ENCODE data around the gene C11orf52. TPM values are rescaled to one million over a fixed set of nuclear protein-coding genes. Genes with fewer than 3 reads are reported as not detected.

Gene C11orf52
- polyA plus RNA-seq, 2 of the 4 experiments (the other 2 are of a cell fraction), result 0.08 to 0.13 TPM

- DNase-seq (ENCODE audit: low read depth in 1 of 2, low spot score in 1 of 2), result no peak
- TF ChIP-seq FOSB (CRISPR knock-in tag; IDR thresholded peaks at IDR 0.05) (no peak), RFX5 (IDR thresholded peaks at IDR 0.05) (no peak), KDM5A (IDR thresholded peaks at IDR 0.05) (no peak), HOXA7 (CRISPR knock-in tag; IDR thresholded peaks at IDR 0.05) (no peak), ZNF302 (CRISPR knock-in tag; IDR thresholded peaks at IDR 0.05) (no peak), PBX3 (IDR thresholded peaks at IDR 0.05) (no peak), E2F6 (IDR thresholded peaks at IDR 0.05; ENCODE audit: borderline replicate concordance, low read depth) (no peak), RCOR1 (IDR thresholded peaks at IDR 0.05; ENCODE audit: low read depth, low read length) (no peak), BHLHE40 (IDR thresholded peaks at IDR 0.05; ENCODE audit: low read depth, low read length) (no peak), POLR2AphosphoS2 (conservative IDR thresholded peaks at IDR 0.05; ENCODE audit: low read length) (no peak), ELK1 (IDR thresholded peaks at IDR 0.05; ENCODE audit: low read depth, low read length) (no peak), HEYL (CRISPR knock-in tag; IDR thresholded peaks at IDR 0.05) (no peak), NR3C1 (IDR thresholded peaks at IDR 0.05) (no peak), TFCP2L1 (CRISPR knock-in tag; IDR thresholded peaks at IDR 0.05) (no peak), ESRRA (IDR thresholded peaks at IDR 0.05; ENCODE audit: borderline replicate concordance, low read length) (no peak), PHF8 (IDR thresholded peaks at IDR 0.05; ENCODE audit: borderline replicate concordance, low read depth) (no peak), CEBPB (IDR thresholded peaks at IDR 0.05) (no peak), USF2 (IDR thresholded peaks at IDR 0.05) (no peak), MAZ (IDR thresholded peaks at IDR 0.05; ENCODE audit: borderline replicate concordance, low read depth, low read length) (no peak)
- ATAC-seq, result no peak
- Histone ChIP-seq H3K27ac (no peak overlapping the region), H3K4me2 (no peak overlapping the region), H3K4me1 (peaks cover 6% of the 10 kb centered on the region; the same call in 2 of the 3 replicates), H3K4me3 (no peak overlapping the region), H3K9me3 (no peaks in the 10 kb centered on the region)
- POLR2A ChIA-PET, result no interaction called here
- WGBS (ENCODE audit: missing lambda C conversion rate), result 40% methylated on average over 1 of the region's 1 CpG
- CTCF ChIA-PET, result interaction anchor here (1.6 kb wide), 1 partner anchor 36 kb away, joined by 5 read pairs; the partner anchor contains the start of gene ALG9
- no peak for FAIRE-seq
Observed at GRCh38 chr11:111906680-111907079, 12.0 kb upstream of the C11orf52 start.

GRCh38 chr11:111908639-111909305 is 9.9 kb upstream of the C11orf52 start:
- H3K4me2 ChIP-seq, result no peak overlapping the region
- no peak for ATAC-seq
- WGBS (ENCODE audit: missing lambda C conversion rate), result 68% methylated on average over 5 of the region's 5 CpGs
- DNase-seq (ENCODE audit: low read depth in 1 of 2, low spot score in 1 of 2), result no peak
- ChIA-PET POLR2A (no interaction called here), CTCF (interaction anchor here (0.6 kb wide), 1 partner anchor 678 kb away, joined by 3 read pairs; no protein-coding TSS in a partner anchor)
- H3K4me3 ChIP-seq, result no peak overlapping the region
- no peak for TF ChIP-seq PBX3 (IDR thresholded peaks at IDR 0.05)
- no peak for TF ChIP-seq PHF8 (IDR thresholded peaks at IDR 0.05; ENCODE audit: borderline replicate concordance, low read depth)
- no peak for TF ChIP-seq CBX8 (IDR thresholded peaks at IDR 0.05)
- TF ChIP-seq EHF (CRISPR knock-in tag; IDR thresholded peaks at IDR 0.05), result no peak
- no peak for TF ChIP-seq ZSCAN20 (CRISPR knock-in tag; IDR thresholded peaks at IDR 0.05)
- TF ChIP-seq RAD21 (conservative IDR thresholded peaks at IDR 0.05 in 1 of 2, IDR thresholded peaks at IDR 0.05 in 1 of 2), result no peak
- TF ChIP-seq FOSL2 (IDR thresholded peaks at IDR 0.05), result no peak
- no peak for TF ChIP-seq FOSL2 (CRISPR knock-in tag; IDR thresholded peaks at IDR 0.05)
- TF ChIP-seq JUN (IDR thresholded peaks at IDR 0.05), result no peak
- no peak for TF ChIP-seq ZNF302 (CRISPR knock-in tag; IDR thresholded peaks at IDR 0.05)
- no peak for TF ChIP-seq CBX2 (IDR thresholded peaks at IDR 0.05; ENCODE audit: borderline replicate concordance, low read depth)
- no peak for TF ChIP-seq KDM1A (IDR thresholded peaks at IDR 0.05; ENCODE audit: low read depth)
- no peak for TF ChIP-seq HEYL (CRISPR knock-in tag; IDR thresholded peaks at IDR 0.05)
- TF ChIP-seq MAZ (IDR thresholded peaks at IDR 0.05; ENCODE audit: borderline replicate concordance, low read depth, low read length), result no peak
- no peak for TF ChIP-seq EP300 (IDR thresholded peaks at IDR 0.05)
- TF ChIP-seq CHD2 (IDR thresholded peaks at IDR 0.05; ENCODE audit: low read length, partially characterized antibody), result no peak
- TF ChIP-seq JUNB (IDR thresholded peaks at IDR 0.05), result no peak
- TF ChIP-seq NFE2L2 (conservative IDR thresholded peaks at IDR 0.05; ENCODE audit: low read length), result no peak
- no peak for TF ChIP-seq SREBF2 (IDR thresholded peaks at IDR 0.05)
- no peak for TF ChIP-seq ZFP36 (IDR thresholded peaks at IDR 0.05; ENCODE audit: borderline replicate concordance, partially characterized antibody)
- no peak for FAIRE-seq
- H3K4me1 ChIP-seq, result peaks cover 16% of the 10 kb centered on the region
- no peak overlapping the region for H3K27ac ChIP-seq
- H3K9me3 ChIP-seq, result no peaks in the 10 kb centered on the region
